Skeletal muscle cell (primary cell): Measurements from ENCODE around the gene TMED7.
"Not testable (repeated sequence)": the region's sequence is repeated elsewhere in the genome, so short reads cannot be mapped to it uniquely, and the experiment has no call there.

Experiments used
- DNase-seq: peaks from one replicate; pipeline ENCODE4 v3.0.0-alpha.2; 2010; ENCODE audit warnings: low read depth
- H3K4me3 ChIP-seq: 2 replicates; pipeline ENCODE4 v1.5.1; 2011; ENCODE audit warnings: low read depth, mild to moderate bottlenecking, control low read depth, low read length, moderate library complexity

TMED7 gene

GRCh38 chr5:115625579-115626444 is at the start of gene TMED7:
Gene TMED7, minus strand, starts transcription at chr5:115626036. Its CDS starts 244 bp downstream, at chr5:115625792.
- peak within 1 kb of the TSS; percentile 67 for H3K4me3 ChIP-seq
- DNase-seq, result peak; percentile 97

GRCh38 chr5:115674782-115675181 is 48.9 kb upstream of the TMED7 start:
- not testable (repeated sequence) for H3K4me3 ChIP-seq, DNase-seq

- no peak overlapping the region for H3K4me3 ChIP-seq
- DNase-seq, result no peak
These were observed 47.8 kb upstream of the TMED7 start for GRCh38 chr5:115673596-115673995.

GRCh38 chr5:115671939-115672338 is 46.1 kb upstream of the TMED7 start:
- H3K4me3 ChIP-seq, result no peak overlapping the region
- DNase-seq, result no peak

GRCh38 chr5:115666023-115666422 is 40.2 kb upstream of the TMED7 start:
- DNase-seq, result no peak
- H3K4me3 ChIP-seq, result no peak overlapping the region

GRCh38 chr5:115661563-115661962 is 35.7 kb upstream of the TMED7 start:
- no peak for DNase-seq
- no peak overlapping the region for H3K4me3 ChIP-seq

- no peak overlapping the region for H3K4me3 ChIP-seq
- peak; percentile 17 for DNase-seq
These were observed 35.3 kb upstream of the TMED7 start for GRCh38 chr5:115661101-115661500.

- H3K4me3 ChIP-seq, result no peak overlapping the region
- peak; percentile 46 for DNase-seq
These were observed 32.0 kb upstream of the TMED7 start for GRCh38 chr5:115657881-115658233.

GRCh38 chr5:115657125-115657880 is 31.5 kb upstream of the TMED7 start:
- DNase-seq, result no peak
- no peak overlapping the region for H3K4me3 ChIP-seq

GRCh38 chr5:115656404-115656803 is 30.6 kb upstream of the TMED7 start:
- H3K4me3 ChIP-seq, result no peak overlapping the region
- DNase-seq, result no peak

- H3K4me3 ChIP-seq, result no peak overlapping the region
These were observed 30.2 kb upstream of the TMED7 start for GRCh38 chr5:115655994-115656393.

GRCh38 chr5:115649541-115649940 is 23.7 kb upstream of the TMED7 start:
- no peak overlapping the region for H3K4me3 ChIP-seq

More at GRCh38 chr5:115655994-115656393, 30.2 kb upstream of the TMED7 start:
- no peak for DNase-seq

GRCh38 chr5:115648056-115648455 is 22.2 kb upstream of the TMED7 start:
- no peak overlapping the region for H3K4me3 ChIP-seq
- DNase-seq, result no peak

More at GRCh38 chr5:115649541-115649940, 23.7 kb upstream of the TMED7 start:
- no peak for DNase-seq

GRCh38 chr5:115645386-115645785 is 19.6 kb upstream of the TMED7 start:
- not testable (repeated sequence) for H3K4me3 ChIP-seq

GRCh38 chr5:115644046-115644445 is 18.2 kb upstream of the TMED7 start:
- no peak overlapping the region for H3K4me3 ChIP-seq
- DNase-seq, result no peak

More at GRCh38 chr5:115645386-115645785, 19.6 kb upstream of the TMED7 start:
- not testable (repeated sequence) for DNase-seq

GRCh38 chr5:115641948-115642347 is 16.1 kb upstream of the TMED7 start:
- DNase-seq, result no peak
- H3K4me3 ChIP-seq, result no peak overlapping the region

GRCh38 chr5:115640274-115640673 is 14.4 kb upstream of the TMED7 start:
- no peak overlapping the region for H3K4me3 ChIP-seq
- DNase-seq, result no peak

- H3K4me3 ChIP-seq, result no peak overlapping the region
- DNase-seq, result no peak
These were observed 13.5 kb upstream of the TMED7 start for GRCh38 chr5:115639377-115639776.

GRCh38 chr5:115637507-115637906 is 11.7 kb upstream of the TMED7 start:
- H3K4me3 ChIP-seq, result no peak overlapping the region
- no peak for DNase-seq

- DNase-seq, result no peak
- no peak overlapping the region for H3K4me3 ChIP-seq
These were observed 10.2 kb upstream of the TMED7 start for GRCh38 chr5:115636008-115636407.
